IMR-90 (cell line): Measurements from ENCODE around the gene IFT57. TPM values are rescaled to one million over a fixed set of nuclear protein-coding genes. Genes with fewer than 3 reads are reported as not detected.

Experiments used
- ATAC-seq: fragments of 200-7000 bp; cut with Tn5 transposase; 2 replicates; pipeline ENCODE4 v1.9.1; 2020; ENCODE audit warnings: low read depth, mild to moderate bottlenecking, moderate library complexity
- BruUV-seq: library from RNA; stranded (reverse); fragments of 400-500 nt; replicated peaks from 2 replicates; lab custom pipeline; 2021; lab: Mats Ljungman, UMichigan
- CTCF ChIA-PET: fragments of 300-600 bp; formaldehyde crosslinking; extraction: SDS; loops from one replicate; lab custom pipeline; 2021; ENCODE audit warnings: antibody characterized with exemption; lab: Yijun Ruan, JAX
- POLR2A ChIA-PET: fragments of 300-600 bp; sonication (Branson Sonifier 250); formaldehyde crosslinking; loops from one replicate; lab custom pipeline; 2022; ENCODE audit warnings: antibody characterized with exemption; ENCODE audit not compliant: unreplicated experiment; lab: Charles Lee
- DNase-seq: peaks from one replicate; pipeline ENCODE4 v3.0.0; 2013
- H2AFZ ChIP-seq: replicated peaks from 2 replicates; pipeline ENCODE3; 2013; ENCODE audit warnings: low read length, mild to moderate bottlenecking; ENCODE audit not compliant: poor library complexity
- H2AK5ac ChIP-seq: 2 replicates; pipeline ENCODE4 v1.6.1; 2013; ENCODE audit warnings: low read depth, low read length, inconsistent platforms
- H2AK9ac ChIP-seq: replicated peaks from 2 replicates; pipeline ENCODE3; 2013; ENCODE audit warnings: mild to moderate bottlenecking, low read depth, low read length, moderate library complexity; ENCODE audit not compliant: poor library complexity
- H2BK120ac ChIP-seq: 2 replicates; pipeline ENCODE4 v1.6.1; 2013; ENCODE audit warnings: low read depth, low read length, inconsistent platforms
- H2BK15ac ChIP-seq: 3 replicates; pipeline ENCODE4 v1.6.1; 2013; ENCODE audit warnings: low read depth, low read length, inconsistent platforms
- H2BK20ac ChIP-seq: 2 replicates; pipeline ENCODE4 v1.6.1; 2013; ENCODE audit warnings: low read depth, mild to moderate bottlenecking, inconsistent platforms, low read length, moderate library complexity
- H2BK5ac ChIP-seq: 2 replicates; pipeline ENCODE4 v1.6.1; 2013; ENCODE audit warnings: mild to moderate bottlenecking, low read depth, low read length, inconsistent platforms; ENCODE audit not compliant: poor library complexity, severe bottlenecking
- H3K14ac ChIP-seq: replicated peaks from 2 replicates; pipeline ENCODE4 v1.6.1; 2013; ENCODE audit warnings: low read depth, low read length, inconsistent platforms
- H3K18ac ChIP-seq: 2 replicates; pipeline ENCODE4 v1.6.1; 2013; ENCODE audit warnings: low read depth, low read length, control low read depth
- H3K23ac ChIP-seq: 2 replicates; pipeline ENCODE4 v1.6.1; 2013; ENCODE audit warnings: low read depth, low read length, inconsistent platforms
- H3K27ac ChIP-seq: 2 replicates; pipeline ENCODE4 v1.5.1; 2013; ENCODE audit warnings: mild to moderate bottlenecking, control low read depth, low read length; ENCODE audit not compliant: insufficient read depth
- H3K27me3 ChIP-seq: 2 replicates; pipeline ENCODE4 v1.6.1; 2013; ENCODE audit warnings: low read length; ENCODE audit not compliant: control insufficient read depth, insufficient read depth
- H3K36me3 ChIP-seq: 2 replicates; pipeline ENCODE4 v1.6.1; 2013; ENCODE audit warnings: low read length, mixed read lengths; ENCODE audit not compliant: control insufficient read depth, insufficient read depth
- H3K4ac ChIP-seq: 2 replicates; pipeline ENCODE4 v1.6.1; 2013; ENCODE audit warnings: low read depth, low read length, inconsistent platforms
- H3K4me1 ChIP-seq: 2 replicates; pipeline ENCODE4 v1.6.1; 2013; ENCODE audit warnings: low read length, mixed read lengths; ENCODE audit not compliant: control insufficient read depth, insufficient read depth
- H3K4me2 ChIP-seq: 2 replicates; pipeline ENCODE4 v1.6.1; 2013; ENCODE audit warnings: low read depth, mild to moderate bottlenecking, control low read depth, low read length, moderate library complexity
- H3K4me3 ChIP-seq: 2 replicates; pipeline ENCODE4 v1.5.1; 2013; ENCODE audit warnings: low read depth, mild to moderate bottlenecking, control low read depth, low read length, moderate library complexity; ENCODE audit not compliant: insufficient read depth
- H3K56ac ChIP-seq: 2 replicates; pipeline ENCODE4 v1.6.1; 2013; ENCODE audit warnings: low read length, inconsistent platforms; ENCODE audit not compliant: insufficient read depth; ENCODE audit errors: extremely low read depth
- H3K79me1 ChIP-seq, 2 experiments: 2 replicates each; pipeline ENCODE4 v1.6.1; 2013; ENCODE audit warnings: low read length in 2 of 2, inconsistent platforms in 1 of 2, low read depth in 1 of 2
- H3K9ac ChIP-seq: 2 replicates; pipeline ENCODE4 v1.6.1; 2013; ENCODE audit warnings: low read depth, low read length, control low read depth
- H3K9me1 ChIP-seq: 2 replicates; pipeline ENCODE4 v1.6.1; 2013; ENCODE audit warnings: low read length, inconsistent platforms; ENCODE audit not compliant: insufficient read depth
- H3K9me3 ChIP-seq: 2 replicates; pipeline ENCODE4 v1.6.1; 2013; ENCODE audit warnings: low read length; ENCODE audit not compliant: control insufficient read depth, insufficient read depth
- H4K20me1 ChIP-seq: 2 replicates; pipeline ENCODE4 v1.6.1; 2013; ENCODE audit warnings: low read length, inconsistent platforms; ENCODE audit not compliant: insufficient read depth
- H4K5ac ChIP-seq: 2 replicates; pipeline ENCODE4 v1.6.1; 2013; ENCODE audit warnings: mild to moderate bottlenecking, low read depth, low read length, control low read depth
- H4K8ac ChIP-seq, 2 experiments: 2 replicates each; pipeline ENCODE4 v1.6.1; 2013; ENCODE audit warnings: low read depth in 2 of 2, low read length in 2 of 2, control low read depth in 1 of 2, inconsistent platforms in 1 of 2
- H4K91ac ChIP-seq: 2 replicates; pipeline ENCODE4 v1.6.1; 2013; ENCODE audit warnings: low read depth, low read length, inconsistent platforms; ENCODE audit not compliant: insufficient read depth
- BHLHE40 ChIP-seq: fragments of 150-350 bp; IDR thresholded peaks from 2 replicates; pipeline ENCODE4 v1.6.1; 2016; ENCODE audit warnings: mild to moderate bottlenecking, low read depth, low read length
- CEBPB ChIP-seq: IDR thresholded peaks from 2 replicates; pipeline ENCODE4 v1.6.1; 2012; ENCODE audit warnings: low read depth, low read length, improper control_type of control experiment
- CHD1 ChIP-seq: IDR thresholded peaks from 2 replicates; pipeline ENCODE4 v1.6.1; 2012; ENCODE audit warnings: low read depth, low read length, improper control_type of control experiment
- CTCF ChIP-seq: conservative IDR thresholded peaks from 2 replicates; pipeline ENCODE4 v1.5.1; 2012; ENCODE audit warnings: mild to moderate bottlenecking, low read depth, low read length, improper control_type of control experiment
- MAFK ChIP-seq: IDR thresholded peaks from 2 replicates; pipeline ENCODE4 v1.6.1; 2012; ENCODE audit warnings: low read depth, low read length, improper control_type of control experiment
- MAZ ChIP-seq: IDR thresholded peaks from 2 replicates; pipeline ENCODE4 v1.6.1; 2012; ENCODE audit warnings: low read depth, mild to moderate bottlenecking, low read length, improper control_type of control experiment, moderate library complexity, borderline replicate concordance
- MXI1 ChIP-seq: IDR thresholded peaks from 2 replicates; pipeline ENCODE4 v1.6.1; 2012; ENCODE audit warnings: low read depth, mild to moderate bottlenecking, low read length, moderate library complexity, borderline replicate concordance
- NFE2L2 ChIP-seq: fragments of 150-350 bp; IDR thresholded peaks from 2 replicates; pipeline ENCODE4 v1.6.1; 2016; ENCODE audit warnings: low read depth, mild to moderate bottlenecking, low read length
- SMC3 ChIP-seq: fragments of 150-350 bp; IDR thresholded peaks from 2 replicates; pipeline ENCODE4 v1.6.1; 2016; ENCODE audit warnings: low read depth, mild to moderate bottlenecking, antibody characterized with exemption, low read length, moderate library complexity
- dilution Hi-C: fragments of 300-500 bp; cut with HindIII; formaldehyde crosslinking; loops from one replicate; pipeline ENCODE4 v1.14.3; 2018; ENCODE audit warnings: low sequenced_read_pairs; ENCODE audit not compliant: unreplicated experiment
- in situ Hi-C: fragments of 300-500 bp; cut with MboI; formaldehyde crosslinking; loops from 3 replicates; pipeline ENCODE4 v1.14.3; 2019; ENCODE audit warnings: low sequenced_read_pairs, inconsistent platforms, mixed read lengths
- intact Hi-C: fragments of 100-400 bp; cut with micrococcal nuclease; formaldehyde crosslinking; loops from 2 replicates; pipeline ENCODE4 v1.10.0; 2022
- polyA plus RNA-seq, 3 experiments: library from polyadenylated mRNA; depleted of rRNA; stranded (reverse); fragments of >200 nt; gene quantifications; 2 replicates each; pipeline ENCODE4 v1.2.3, GENCODE V29; 2012; ENCODE audit warnings: low replicate concordance in 1 of 3
- total RNA-seq: library from RNA; depleted of rRNA; stranded (reverse); fragments of >200 nt; gene quantifications from 2 replicates; pipeline ENCODE4 v1.2.3, GENCODE V29; 2012

IFT57 gene
- total and polyA plus RNA-seq, 2 of the 4 experiments (the other 2 are of a cell fraction), result 30.0 to 35.3 TPM

- intact Hi-C loops (no loop called here), in situ Hi-C loops (no loop called here), dilution Hi-C loops (no loop called here)
- ATAC-seq (no peak), DNase-seq (no peak)
- POLR2A ChIA-PET, result interaction anchor here (0.6 kb wide), 1 partner anchor 566 kb away, joined by 6 read pairs; no protein-coding TSS in a partner anchor
- no peak overlapping the region for H3K9ac ChIP-seq
- no peak overlapping the region for H3K27ac ChIP-seq
- H4K8ac ChIP-seq, result no peak overlapping the region
- H2AK9ac ChIP-seq, result no peak overlapping the region
- no peak overlapping the region for H3K56ac ChIP-seq
- H3K27me3 ChIP-seq, result no peaks in the 10 kb centered on the region
- CTCF ChIA-PET, result no interaction called here
- H2BK120ac ChIP-seq, result no peak overlapping the region
- no peaks in the 10 kb centered on the region for H3K36me3 ChIP-seq
- no peaks in the 10 kb centered on the region for H3K79me1 ChIP-seq
- no peak overlapping the region for H3K23ac ChIP-seq
- no peak overlapping the region for H2BK15ac ChIP-seq
- H3K9me3 ChIP-seq, result no peaks in the 10 kb centered on the region
- no peak overlapping the region for H3K4me3 ChIP-seq
- H3K9me1 ChIP-seq, result no peaks in the 10 kb centered on the region
- no peak for TF ChIP-seq MAFK
- no peak for TF ChIP-seq SMC3
- no peak for TF ChIP-seq MXI1
- no peak for TF ChIP-seq MAZ
- TF ChIP-seq CTCF, result no peak
- TF ChIP-seq NFE2L2, result no peak
- TF ChIP-seq CEBPB, result no peak
- TF ChIP-seq CHD1, result no peak
- no peak for TF ChIP-seq BHLHE40
- H2AK5ac ChIP-seq, result no peak overlapping the region
- no peaks in the 10 kb centered on the region for H4K20me1 ChIP-seq
- H2AFZ ChIP-seq, result no peak overlapping the region
- H3K4me1 ChIP-seq, result no peaks in the 10 kb centered on the region
- H4K91ac ChIP-seq, result no peak overlapping the region
- H3K18ac ChIP-seq, result no peak overlapping the region
- no peak overlapping the region for H2BK5ac ChIP-seq
- H3K14ac ChIP-seq, result no peak overlapping the region
- no peak overlapping the region for H3K4me2 ChIP-seq
- no peak overlapping the region for H4K5ac ChIP-seq
- BruUV-seq, result no TSS peak
- H3K4ac ChIP-seq, result no peak overlapping the region
- no peak overlapping the region for H2BK20ac ChIP-seq
Observed at GRCh38 chr3:108242776-108243175, 20.6 kb upstream of the IFT57 start.
